Inflammatory macrophage treated with lipopolysaccharide for 1 hour (primary cell): ENCODE results near the gene LDHAL6B.
A peak's percentile ranks its signal among the peaks of the same experiment; 100 is the strongest.

ENCODE experiments used
- DNase-seq, 2 donors: peaks; one replicate each; pipeline ENCODE4 v3.0.0-alpha.2; 2020 to 2022

The LDHAL6B gene

DNA sequence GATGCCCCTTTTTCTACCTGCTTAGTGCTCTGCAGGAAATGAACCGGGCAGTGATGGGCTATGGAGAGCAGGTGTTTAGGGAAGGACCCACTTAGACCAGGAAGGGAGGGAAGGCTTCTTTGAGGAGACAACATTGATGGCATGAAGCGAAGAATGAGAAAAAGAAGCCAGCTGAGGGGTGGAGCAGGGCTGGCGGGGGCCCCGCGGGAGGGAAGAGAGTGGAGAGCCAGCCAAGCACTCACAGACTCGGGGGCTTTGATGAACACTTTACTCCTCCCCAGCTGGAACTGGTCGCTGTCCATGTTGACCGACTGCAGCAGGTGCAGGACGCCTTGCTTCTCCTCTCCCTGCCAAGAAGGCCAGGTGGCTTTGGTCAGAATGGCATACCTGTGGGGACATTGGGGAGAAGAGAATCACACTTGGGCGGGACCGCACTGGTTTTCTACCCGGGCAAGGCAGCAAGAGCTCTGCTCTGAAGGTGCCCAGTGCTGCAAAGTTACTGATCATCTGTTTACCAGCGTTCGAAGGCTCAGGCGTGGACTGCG, 28.4 kb upstream of the LDHAL6B start:
- no peak for DNase-seq

DNA sequence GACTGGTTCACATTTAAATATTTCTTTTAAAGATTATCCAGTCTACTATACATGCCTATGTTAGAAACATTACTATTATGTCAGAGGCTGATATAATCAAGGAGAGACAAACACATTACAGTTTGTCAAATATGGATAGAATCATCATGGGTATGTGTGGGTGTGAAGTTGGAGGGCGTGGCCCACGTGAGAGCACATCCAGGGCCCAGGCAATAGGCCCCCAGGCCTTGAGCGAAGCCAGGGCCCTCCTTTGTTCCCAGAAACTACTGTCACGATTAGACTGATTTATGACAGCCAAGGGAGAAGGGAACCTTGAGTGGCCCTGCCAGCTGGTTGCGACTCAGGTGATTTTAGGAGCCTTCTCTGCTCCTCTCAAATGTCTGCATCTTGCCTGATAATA, 26.9 kb upstream of the LDHAL6B start:
- peak in 1 of 2 donors; percentile 53 for DNase-seq

DNA sequence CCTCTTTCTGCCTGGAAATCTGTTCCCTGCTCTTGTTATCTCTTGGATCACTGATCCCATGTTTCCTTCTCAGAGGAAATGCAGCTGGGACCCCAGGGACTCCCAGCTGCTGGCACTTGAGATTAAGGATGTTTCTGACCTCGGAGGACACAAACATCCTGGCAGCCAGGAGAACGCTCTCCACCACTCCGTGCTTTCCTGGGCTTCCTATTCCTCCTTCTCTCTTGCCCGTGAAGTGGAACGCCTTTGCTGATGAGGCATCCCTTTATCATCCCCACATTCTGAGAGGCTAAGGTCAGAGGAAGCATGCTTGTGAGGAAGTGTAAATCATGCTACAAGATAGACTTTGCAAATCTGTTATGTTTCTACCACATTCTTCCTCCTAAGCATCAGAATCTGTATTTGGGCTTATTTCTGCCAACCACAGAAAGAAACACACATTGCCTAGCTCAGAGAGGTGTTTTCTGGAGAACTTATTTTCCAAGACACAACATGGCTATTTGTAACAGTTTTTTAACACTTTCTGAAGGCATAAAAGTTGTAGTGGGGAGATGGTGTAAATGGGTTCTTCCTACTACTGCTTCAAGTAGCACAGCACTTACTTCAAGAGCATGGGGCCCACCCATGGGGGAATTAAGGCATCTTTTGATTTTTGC, 25.6 kb upstream of the LDHAL6B start:
- peak; percentile 46 to 61 for DNase-seq

DNA sequence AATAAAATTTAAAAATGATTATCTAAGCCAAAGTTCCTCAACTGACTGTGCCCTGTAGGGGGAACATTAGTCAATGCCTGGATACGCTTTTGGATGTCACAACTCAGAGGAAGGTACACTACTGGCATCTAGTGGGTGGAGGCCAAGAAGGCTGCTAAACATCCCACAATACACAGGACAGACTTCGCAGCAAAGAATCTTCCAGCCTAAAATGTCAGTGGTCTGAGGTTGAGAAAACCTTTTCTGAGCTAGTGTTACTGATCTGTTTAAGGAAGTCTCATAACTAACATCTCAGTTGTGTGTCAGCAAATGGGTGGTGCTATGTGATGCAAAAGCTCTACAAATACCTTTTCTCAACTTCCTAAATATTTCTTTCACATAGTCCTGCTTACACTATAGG, 20.9 kb upstream of the LDHAL6B start:
- DNase-seq = peak; percentile 67 to 78

DNA sequence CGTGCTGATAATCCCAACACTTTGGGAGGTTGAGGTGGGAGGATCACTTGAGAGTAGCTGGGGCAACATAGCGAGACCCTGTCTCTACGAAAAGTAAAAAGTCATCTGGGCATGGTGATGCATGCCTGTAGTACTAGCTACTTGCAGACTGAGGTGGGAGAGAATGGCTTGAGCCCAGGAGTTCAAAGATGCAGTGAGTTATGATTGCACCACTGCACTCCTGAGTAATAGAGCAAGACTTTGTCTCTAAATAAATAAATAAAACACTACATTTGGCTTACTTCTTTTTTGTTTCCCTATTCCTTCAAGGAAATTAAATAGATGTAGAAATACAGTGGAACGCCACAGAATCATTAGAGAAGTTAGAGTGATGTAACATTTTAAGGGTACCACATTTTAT, 20.1 kb upstream of the LDHAL6B start:
- DNase-seq = no peak

DNA sequence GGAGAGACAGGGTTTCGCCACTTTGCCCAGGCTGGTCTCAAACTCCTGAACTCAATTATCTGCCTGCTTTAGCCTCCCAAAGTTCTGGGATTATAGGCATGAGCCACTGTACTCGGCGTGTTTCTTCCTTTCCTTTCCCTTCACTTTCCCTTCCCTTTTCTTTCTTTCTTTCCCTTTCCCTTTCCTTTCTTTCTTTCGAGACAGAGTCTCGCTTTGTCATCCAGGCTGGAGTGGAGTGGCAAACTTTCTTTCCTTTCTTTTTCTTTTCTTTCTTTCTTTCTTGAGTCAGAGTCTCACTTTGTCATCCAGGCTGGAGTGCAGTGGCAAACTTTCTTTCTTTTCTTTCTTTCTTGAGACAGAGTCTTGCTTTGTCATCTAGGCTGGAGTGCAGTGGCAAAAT, 17.4 kb upstream of the LDHAL6B start:
- DNase-seq = peak in 1 of 2 donors; percentile 50

DNA sequence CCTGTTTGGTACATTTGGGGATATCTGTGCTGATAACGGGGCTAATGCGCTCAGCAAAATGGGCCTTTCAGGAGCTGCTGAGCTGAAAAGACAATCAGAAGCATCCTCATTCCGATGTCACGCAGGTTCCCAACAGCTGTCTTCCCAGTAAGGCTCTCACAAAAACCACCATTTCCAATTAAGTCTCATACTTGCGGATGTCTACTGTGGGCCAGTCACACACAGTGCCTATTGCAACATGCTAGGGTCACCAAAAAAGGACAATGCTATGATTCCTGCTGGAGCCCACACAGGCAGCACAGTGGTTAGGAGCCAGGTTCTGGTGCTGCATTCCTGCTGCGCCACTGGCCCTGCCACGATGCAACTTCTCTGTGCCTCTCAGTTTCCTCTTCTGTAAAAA, 16.4 kb upstream of the LDHAL6B start:
- DNase-seq = no peak

DNA sequence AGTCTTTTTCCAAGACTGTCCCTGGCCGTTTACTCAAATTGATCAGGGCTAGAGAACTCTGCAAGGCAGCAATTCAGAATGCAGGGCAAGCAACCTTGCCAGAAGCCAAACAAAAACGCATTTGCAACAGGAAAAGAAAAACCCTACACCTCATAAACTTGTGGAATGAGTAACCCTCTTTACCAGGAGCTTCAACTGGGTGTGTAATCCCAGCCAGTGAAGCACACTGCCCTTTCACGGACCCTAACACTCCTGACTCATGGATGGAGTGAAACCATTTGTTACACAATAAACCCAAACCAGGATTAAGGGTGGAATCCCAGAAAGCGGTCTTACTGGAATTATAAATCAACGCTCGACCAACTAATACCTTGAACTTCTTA, 14.8 kb upstream of the LDHAL6B start:
- no peak for DNase-seq

DNA sequence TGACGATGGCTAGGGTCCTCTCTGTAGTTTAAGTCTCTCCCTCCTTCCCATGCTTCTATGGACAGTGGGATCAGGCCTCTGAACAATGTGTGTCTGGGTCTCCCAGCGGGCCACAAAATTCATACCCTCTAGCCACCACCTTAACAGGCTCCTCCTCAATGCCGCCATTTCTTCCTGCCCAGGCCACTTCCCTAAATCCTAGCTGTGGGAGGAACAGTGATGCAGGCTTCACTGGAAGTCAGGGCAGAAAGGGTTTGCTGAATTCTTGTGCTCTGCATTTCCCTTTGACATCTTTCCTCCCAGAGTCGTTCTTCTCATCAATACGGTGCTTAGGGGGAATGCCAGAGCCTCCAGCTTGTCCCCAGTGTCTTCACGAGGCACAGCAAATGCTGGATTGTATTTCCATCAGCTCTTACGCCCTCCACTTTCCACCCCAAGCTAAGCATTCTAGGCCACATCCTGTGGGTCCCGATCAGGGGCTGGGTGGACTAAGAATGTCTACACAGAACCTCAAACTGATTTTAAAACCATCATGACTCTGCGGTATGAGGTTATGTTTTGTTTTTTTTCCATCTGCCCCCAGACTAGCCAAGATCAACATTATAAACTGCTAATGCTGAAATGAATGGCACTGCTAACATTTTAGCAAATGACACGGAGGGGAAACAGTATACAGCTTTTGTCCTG, 11.9 kb upstream of the LDHAL6B start:
- DNase-seq = no peak

DNA sequence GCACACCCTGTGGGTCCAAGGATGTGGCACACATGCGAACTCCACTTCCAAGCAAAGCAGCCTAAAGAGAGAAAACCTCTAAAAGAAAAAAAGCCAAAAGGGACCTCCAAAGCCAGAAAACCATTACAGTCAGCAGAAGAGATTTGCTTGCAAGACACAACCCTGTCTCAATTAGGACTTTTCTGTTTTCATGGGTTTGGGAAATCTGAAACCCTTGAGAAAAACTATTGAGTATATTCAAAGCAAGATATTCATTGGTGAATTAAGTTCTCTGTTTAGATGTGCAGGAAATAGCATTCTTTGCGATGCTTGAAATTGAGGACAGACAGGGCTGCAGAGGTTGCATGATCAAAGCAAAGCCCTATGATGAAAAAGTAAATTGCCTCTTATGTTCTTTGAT, 10.2 kb upstream of the LDHAL6B start:
- DNase-seq = no peak

DNA sequence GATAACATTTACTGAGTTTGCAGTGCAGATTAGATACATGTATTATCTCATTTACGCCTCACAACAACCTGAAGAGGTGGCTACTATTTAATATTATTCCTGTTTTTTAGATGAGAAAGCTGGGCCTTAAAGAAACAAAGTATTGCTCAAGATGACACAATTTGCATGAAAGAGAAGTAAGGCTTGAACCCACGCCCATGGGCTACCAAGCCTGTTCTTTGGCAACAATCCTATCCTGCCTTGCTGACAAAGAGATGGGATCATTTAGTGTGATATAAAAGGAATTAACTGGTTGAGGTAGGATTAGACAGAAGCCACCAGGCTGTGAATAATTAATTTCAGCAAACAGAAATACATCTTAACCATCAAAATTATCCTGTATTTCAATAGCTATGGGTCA, 9.2 kb upstream of the LDHAL6B start:
- DNase-seq = peak; percentile 67 to 82

DNA sequence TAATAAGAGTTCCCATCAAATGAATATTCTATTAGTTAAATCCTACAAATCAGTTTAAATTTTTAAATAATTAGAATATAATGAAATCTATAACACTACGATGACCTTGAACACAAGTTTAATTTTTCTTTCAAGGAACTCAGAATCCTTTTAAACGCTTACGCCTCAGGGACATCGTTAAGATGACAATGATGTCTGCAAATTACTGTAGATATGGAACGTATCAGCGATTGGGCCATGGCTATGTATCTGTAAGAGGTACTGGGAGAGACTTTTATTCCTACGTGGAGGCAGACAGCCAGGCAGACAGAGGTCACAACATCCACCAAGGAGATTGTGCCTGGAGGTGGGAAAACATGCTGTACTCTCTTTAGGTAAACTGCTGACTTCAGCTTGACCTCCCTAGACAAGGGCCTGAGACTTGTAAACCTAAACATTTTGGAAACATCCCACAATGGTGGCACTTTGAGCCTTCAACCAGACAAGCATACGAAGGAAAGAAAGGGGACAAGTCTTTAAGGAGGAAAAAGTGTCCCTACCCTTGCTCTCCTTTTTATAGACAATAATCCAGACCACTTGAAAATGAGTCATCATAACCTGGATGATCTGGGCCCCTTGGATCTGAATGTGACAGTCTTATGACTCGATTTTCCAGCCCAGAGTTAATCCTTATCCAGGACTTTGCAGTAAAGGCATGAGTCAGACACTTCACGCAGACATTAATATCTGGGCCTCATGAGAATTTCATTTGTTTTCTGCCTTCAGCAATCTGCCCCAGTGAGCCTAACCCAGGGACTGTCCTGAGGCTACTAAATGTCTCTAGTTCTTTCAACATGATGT, 6.8 kb upstream of the LDHAL6B start:
- DNase-seq = no peak

DNA sequence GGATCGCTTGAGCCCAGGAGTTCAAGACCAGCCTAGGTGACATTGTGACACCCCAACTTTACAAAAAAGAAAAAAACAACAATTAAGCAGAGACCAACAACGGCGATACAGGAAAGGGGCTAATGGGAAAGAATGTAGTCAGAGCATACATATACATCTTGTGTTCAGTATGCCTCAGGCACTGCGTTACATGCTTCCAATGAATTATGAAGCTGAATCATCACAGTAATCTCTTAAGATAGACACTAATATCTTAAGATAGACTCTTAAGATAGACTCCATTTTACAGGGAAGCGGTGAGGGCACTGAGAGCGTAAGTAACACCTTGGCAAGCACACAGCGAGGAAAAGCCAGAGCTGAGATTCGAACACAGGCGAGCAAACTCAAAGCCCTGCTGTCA, 6.1 kb upstream of the LDHAL6B start:
- DNase-seq = no peak

DNA sequence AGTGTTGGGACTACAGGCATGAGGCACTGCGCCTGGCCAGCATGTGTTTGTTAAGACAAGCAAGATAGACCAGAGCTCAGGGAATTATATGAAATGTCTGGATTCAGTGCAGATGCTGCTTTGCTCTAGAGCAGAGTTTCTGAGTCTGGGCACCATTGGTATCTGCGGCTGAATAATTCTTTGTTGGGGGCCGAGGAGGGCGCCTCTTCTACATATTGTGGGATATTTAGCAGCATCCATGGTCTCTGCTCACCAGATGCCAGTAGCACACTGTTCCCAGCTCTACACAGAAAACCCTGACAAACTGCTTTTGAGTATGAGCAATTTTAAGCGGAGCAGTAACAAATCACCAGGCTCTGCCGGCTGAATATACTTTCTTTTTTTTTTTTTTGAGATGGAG, 3.6 kb upstream of the LDHAL6B start:
- DNase-seq = no peak

DNA sequence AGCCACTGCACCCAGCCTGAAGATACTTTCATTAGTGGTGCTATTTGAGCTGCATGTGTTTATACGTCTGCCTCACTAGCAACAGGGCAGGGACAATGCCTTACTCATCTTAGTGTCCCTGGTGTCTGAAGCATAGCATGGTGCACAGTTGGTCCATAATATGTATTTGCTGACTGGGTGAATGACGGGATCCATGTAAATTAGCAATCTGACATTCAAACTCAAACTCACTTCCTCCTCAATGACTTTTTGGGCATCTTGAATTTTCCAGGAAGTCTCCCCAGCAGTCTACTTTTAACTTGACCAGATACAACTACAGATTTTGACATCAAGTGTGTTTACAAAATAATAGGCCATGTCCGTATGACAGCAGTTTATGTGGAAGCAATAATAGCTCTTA, 3.0 kb upstream of the LDHAL6B start:
- peak in 1 of 2 donors; percentile 20 for DNase-seq

DNA sequence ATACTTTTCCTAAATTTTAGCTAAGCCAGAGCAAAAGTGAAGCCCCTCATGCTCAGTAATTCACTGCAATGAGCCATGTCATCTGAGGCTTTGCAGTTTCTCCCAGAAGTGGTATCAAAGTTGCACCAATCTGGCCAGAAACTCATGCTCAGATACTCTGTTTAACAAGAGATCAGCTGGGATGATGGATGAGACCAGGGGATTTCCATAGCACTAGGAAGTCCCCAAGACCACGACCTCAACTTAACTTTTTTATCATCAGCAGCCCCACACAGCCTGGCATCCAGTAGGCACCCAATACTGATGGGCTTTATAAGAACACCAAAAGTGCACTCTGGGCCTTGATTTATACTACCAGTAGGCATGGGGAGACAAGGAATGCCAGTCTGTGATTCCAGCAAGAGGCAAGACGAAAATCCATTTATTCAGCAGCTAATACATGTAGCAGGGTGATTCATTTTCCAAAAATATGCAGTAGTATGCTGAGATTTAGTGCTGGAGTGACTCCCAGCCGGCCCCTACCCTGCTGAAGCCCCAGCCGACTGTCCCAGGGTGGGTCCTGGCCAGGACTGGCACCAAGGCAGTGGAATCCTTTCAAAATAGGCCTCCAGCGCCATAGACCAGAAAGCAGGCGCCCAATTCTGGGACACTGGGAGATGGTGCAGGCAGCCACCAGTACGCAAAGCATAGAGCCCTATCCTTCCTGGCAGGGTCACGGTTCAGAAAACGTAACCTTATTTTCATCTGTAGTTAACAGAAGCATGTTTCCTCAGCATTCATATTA, 612 bp upstream of the LDHAL6B start:
- DNase-seq = peak in 1 of 2 donors; percentile 39

DNA sequence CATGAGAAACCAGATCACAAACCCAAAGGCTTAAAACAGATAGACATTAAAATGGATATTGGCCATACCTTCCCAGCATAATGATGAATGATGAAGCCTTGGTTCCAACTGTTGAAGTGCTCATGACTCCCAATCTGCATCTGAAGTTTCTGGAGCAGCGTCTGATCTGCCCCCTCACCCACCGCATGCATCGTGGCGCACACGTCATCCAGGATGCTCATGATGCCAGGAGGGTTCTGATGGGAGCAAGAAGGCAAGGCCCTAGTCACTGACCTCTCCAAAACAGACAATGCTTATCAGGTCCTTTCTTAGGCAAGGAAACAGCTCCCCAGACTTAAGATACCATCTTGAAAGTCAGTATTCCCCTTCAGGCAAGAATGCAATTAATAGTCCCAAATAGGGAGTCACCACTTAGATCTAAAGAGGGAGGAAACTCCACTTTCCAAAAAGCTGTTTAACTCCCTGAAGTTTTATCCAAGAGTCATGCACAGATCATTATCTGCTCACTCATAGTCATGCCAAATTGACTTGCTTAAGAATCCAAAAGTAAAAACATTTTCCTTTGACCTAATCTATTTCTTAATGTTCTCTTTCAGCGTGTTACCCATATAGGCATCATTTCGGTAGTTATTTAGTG, 2.1 kb downstream of the LDHAL6B start:
- no peak for DNase-seq

DNA sequence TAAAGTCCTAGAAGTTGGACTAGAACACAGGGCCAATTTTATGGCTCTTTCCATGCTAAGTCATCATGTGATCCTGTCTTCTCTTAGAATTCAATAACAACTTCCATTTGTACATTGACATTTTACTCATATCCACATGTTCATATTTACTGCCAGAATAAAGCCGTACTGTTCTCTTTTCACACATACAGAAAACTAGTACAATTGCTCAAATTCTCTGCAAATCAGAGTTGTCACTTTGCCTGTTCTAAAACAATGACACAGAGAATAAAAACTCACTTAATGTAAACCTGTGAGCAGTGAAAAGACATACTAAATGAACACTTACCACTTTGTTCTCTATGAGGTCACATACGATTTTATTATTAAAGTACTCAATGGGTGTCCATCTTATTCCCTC, 3.5 kb downstream of the LDHAL6B start:
- DNase-seq = no peak

DNA sequence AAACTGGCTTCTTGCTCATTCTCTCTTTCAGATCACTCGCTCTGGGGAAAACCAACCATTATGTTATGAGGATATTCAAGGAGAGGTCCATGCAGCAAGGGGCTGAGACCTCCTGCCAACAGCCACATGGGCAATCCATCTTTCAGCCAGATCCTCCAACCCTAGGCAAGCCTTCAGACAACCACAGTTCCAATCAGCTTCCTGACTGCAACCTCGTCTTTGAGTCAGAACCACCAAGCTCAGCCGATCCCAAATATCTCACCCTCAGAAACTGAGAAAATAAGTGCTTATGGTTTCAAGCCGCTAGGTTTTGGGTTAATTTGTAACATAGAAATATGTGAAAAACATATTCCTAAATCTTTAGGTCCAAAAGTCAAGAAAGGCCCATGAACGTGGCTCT, 10.3 kb downstream of the LDHAL6B start:
- DNase-seq = no peak

DNA sequence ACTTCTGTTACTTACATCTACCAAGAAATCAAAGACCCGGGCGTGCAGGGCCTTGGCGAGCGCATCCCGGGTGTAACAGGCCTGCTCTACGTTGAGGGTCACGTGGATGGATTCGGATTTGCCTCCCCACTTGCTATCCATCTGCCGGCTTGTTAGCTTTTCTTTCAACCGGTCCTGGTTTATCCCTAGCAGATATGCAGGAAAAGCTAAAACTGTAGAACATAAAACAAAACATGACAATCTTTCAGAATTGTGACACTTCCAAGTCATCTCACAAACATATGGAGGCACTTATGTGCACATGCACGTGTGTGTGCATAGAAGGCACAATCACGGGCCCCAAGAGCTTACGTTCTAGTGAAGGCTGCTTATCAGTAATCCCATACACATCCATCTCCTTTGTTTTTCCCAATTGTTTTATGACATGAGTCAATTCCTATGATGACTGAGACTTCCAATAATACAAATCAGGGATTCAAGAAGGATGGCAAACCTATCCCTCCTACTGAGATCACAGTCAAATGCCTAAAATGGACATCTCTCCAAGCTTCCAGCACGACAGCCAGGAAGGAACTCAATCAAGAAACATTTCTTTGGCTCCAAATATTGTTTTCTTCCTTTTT, 11.3 kb downstream of the LDHAL6B start:
- DNase-seq = no peak

DNA sequence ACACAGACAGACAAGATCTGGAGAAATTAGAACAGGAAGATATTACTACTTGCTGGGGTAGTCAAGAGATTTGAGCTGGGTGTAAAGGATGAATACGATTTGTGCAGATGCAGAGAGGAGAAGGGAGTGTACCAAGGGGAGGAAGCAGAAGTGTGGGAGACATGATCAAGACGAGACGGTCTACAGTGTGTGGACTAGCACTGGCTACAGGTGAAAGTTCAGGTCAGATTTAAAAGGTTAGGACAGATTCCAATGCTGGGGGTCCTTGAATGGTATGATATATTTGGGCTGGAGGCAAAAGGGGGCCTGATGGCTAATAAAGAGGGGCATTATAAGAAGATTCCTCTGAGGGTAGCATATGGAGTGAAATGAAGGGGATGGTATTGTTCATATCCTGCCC, 12.1 kb downstream of the LDHAL6B start:
- no peak for DNase-seq
